Activated naive CD4-positive, alpha-beta T cell treated with Interleukin-2 at 50 U/mL for 16 hours (primary cell): ENCODE data around the gene CCDC126.
"Not testable (repeated sequence)": the region's sequence is repeated elsewhere in the genome, so short reads cannot be mapped to it uniquely, and the experiment has no call there.

Experiments used
- DNase-seq: peaks from one replicate; pipeline ENCODE4 v3.0.0-alpha.2; 2020

CCDC126 gene

GRCh38 chr7:23597094-23598091, at the start of gene CCDC126:
Gene CCDC126, plus strand, starts transcription at chr7:23597382. Its CDS starts 13,934 bp downstream, at chr7:23611316.
- peak; percentile 84 for DNase-seq

- no peak for DNase-seq
Measured at GRCh38 chr7:23547662-23548061, 49.5 kb upstream of the CCDC126 start.

- no peak for DNase-seq
Measured at GRCh38 chr7:23558303-23558702, 38.9 kb upstream of the CCDC126 start.

GRCh38 chr7:23570592-23571200, 26.5 kb upstream of the CCDC126 start:
- peak; percentile 68 for DNase-seq

- not testable (repeated sequence) for DNase-seq
Measured at GRCh38 chr7:23581975-23582374, 15.2 kb upstream of the CCDC126 start.

- not testable (repeated sequence) for DNase-seq
Measured at GRCh38 chr7:23585304-23585703, 11.9 kb upstream of the CCDC126 start.

GRCh38 chr7:23586159-23586558, 11.0 kb upstream of the CCDC126 start:
- no peak for DNase-seq

- no peak for DNase-seq
Measured at GRCh38 chr7:23590529-23590928, 6.7 kb upstream of the CCDC126 start.

- no peak for DNase-seq
Measured at GRCh38 chr7:23593706-23594105, 3.5 kb upstream of the CCDC126 start.

- DNase-seq, result peak; percentile 42
Measured at GRCh38 chr7:23594879-23595604, 2.1 kb upstream of the CCDC126 start.

- DNase-seq, result no peak
Measured at GRCh38 chr7:23598296-23598695, 1.1 kb downstream of the CCDC126 start.

GRCh38 chr7:23600236-23600635, 3.1 kb downstream of the CCDC126 start:
- no peak for DNase-seq

- DNase-seq, result no peak
Measured at GRCh38 chr7:23603632-23604295, 6.6 kb downstream of the CCDC126 start.

- no peak for DNase-seq
Measured at GRCh38 chr7:23604296-23604640, 7.1 kb downstream of the CCDC126 start.

GRCh38 chr7:23607130-23607529, 9.9 kb downstream of the CCDC126 start:
- DNase-seq, result no peak

GRCh38 chr7:23607866-23608265, 10.7 kb downstream of the CCDC126 start:
- DNase-seq, result no peak

GRCh38 chr7:23615331-23615730, 18.1 kb downstream of the CCDC126 start:
- no peak for DNase-seq

- DNase-seq, result no peak
Measured at GRCh38 chr7:23616593-23616992, 19.4 kb downstream of the CCDC126 start.

- DNase-seq, result no peak
Measured at GRCh38 chr7:23617482-23617881, 20.3 kb downstream of the CCDC126 start.

- no peak for DNase-seq
Measured at GRCh38 chr7:23618241-23618640, 21.1 kb downstream of the CCDC126 start.

GRCh38 chr7:23619141-23619540, 22.0 kb downstream of the CCDC126 start:
- DNase-seq, result no peak

- DNase-seq, result no peak
Measured at GRCh38 chr7:23622506-23622925, 25.3 kb downstream of the CCDC126 start.

GRCh38 chr7:23628370-23628769, 31.2 kb downstream of the CCDC126 start:
- DNase-seq, result no peak
